ENCODE measurements around the gene SLC35D2. TPM values are rescaled to one million over a fixed set of nuclear protein-coding genes. Genes with fewer than 3 reads are reported as not detected.
"Not testable (repeated sequence)": the region's sequence is repeated elsewhere in the genome, so short reads cannot be mapped to it uniquely, and the experiment has no call there.

Gene SLC35D2
- total RNA-seq, 1 donor from 2014 or later, result 18.3 TPM

DNA sequence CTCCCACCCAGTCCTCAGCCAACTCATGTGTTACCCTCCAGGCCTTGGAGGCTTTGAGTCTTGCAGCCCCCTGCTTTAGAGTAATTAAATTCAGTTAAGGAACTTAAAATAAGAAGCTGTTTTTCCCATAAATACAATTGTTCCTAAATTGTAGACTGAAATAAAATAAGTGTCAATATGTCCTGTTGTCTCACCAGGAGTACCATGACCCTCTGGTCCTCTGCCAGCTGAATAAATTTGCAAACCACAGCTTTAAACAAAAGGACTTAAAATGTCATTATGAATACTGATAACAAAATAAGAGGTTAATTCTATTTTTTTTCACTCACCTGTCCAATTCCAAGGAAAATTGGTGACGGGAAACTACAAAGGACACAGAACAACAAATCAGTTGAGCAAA is 15.6 kb downstream of the SLC35D2 start:
- H3K27ac Mint-ChIP-seq (ENCODE audit: unreplicated experiment), result no peak overlapping the region
- peaks cover 17% of the 10 kb centered on the region for H3K36me3 Mint-ChIP-seq (ENCODE audit: unreplicated experiment)
- no peak overlapping the region for H3K4me3 Mint-ChIP-seq (ENCODE audit: unreplicated experiment)
- no peaks in the 10 kb centered on the region for H3K27me3 Mint-ChIP-seq (ENCODE audit: unreplicated experiment)
- H3K9me3 Mint-ChIP-seq (ENCODE audit: unreplicated experiment), result no peaks in the 10 kb centered on the region
- DNase-seq (ENCODE audit: extremely low spot score, unreplicated experiment), result no peak
- H3K4me1 Mint-ChIP-seq (ENCODE audit: unreplicated experiment), result no peaks in the 10 kb centered on the region
- TF ChIP-seq, protein P1, sequence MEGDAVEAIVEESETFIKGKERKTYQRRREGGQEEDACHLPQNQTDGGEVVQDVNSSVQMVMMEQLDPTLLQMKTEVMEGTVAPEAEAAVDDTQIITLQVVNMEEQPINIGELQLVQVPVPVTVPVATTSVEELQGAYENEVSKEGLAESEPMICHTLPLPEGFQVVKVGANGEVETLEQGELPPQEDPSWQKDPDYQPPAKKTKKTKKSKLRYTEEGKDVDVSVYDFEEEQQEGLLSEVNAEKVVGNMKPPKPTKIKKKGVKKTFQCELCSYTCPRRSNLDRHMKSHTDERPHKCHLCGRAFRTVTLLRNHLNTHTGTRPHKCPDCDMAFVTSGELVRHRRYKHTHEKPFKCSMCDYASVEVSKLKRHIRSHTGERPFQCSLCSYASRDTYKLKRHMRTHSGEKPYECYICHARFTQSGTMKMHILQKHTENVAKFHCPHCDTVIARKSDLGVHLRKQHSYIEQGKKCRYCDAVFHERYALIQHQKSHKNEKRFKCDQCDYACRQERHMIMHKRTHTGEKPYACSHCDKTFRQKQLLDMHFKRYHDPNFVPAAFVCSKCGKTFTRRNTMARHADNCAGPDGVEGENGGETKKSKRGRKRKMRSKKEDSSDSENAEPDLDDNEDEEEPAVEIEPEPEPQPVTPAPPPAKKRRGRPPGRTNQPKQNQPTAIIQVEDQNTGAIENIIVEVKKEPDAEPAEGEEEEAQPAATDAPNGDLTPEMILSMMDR (IDR thresholded peaks at IDR 0.05), result no peak

DNA sequence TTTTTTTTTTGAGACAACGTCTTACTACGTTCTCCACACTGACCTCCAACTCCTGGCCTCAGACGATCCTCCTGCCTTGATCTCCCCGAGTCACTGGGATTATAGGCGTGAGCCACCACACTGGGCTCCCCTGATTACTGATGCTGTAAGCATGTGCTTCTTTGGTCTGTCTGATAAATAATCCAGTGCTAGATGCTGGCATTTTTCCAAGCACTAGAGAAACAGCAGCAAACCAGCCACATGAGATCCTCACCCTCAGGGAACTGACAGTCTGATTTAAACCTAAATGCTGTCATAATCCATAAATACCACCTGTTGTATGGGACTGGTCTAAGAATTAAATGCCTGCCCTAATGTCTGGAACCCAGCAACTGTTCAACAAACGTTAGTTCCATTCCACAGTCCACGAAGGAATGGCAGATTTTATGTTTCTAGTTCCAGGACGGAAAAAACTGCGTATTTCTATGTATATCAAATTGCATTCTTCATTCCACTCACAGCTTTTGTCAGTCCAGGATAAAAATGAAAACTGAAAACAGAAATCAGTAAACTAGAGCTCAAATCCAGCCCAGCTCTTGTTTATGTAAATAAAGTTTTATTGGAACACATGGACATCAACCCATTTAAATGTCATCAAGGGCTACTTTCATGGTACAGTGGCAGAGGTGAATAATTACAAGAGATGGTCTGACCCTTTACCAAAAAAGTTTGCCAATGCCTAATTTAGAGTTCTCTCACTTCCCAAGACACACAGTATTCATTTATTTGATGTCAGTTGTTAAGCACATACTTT is 20.1 kb downstream of the SLC35D2 start:
- H3K4me3 Mint-ChIP-seq (ENCODE audit: unreplicated experiment), result no peak overlapping the region
- no peak for DNase-seq (ENCODE audit: extremely low spot score, unreplicated experiment)
- H3K4me1 Mint-ChIP-seq (ENCODE audit: unreplicated experiment), result no peaks in the 10 kb centered on the region
- H3K27me3 Mint-ChIP-seq (ENCODE audit: unreplicated experiment), result no peaks in the 10 kb centered on the region
- no peaks in the 10 kb centered on the region for H3K9me3 Mint-ChIP-seq (ENCODE audit: unreplicated experiment)
- H3K36me3 Mint-ChIP-seq (ENCODE audit: unreplicated experiment), result peaks cover 36% of the 10 kb centered on the region
- H3K27ac Mint-ChIP-seq (ENCODE audit: unreplicated experiment), result no peak overlapping the region
- TF ChIP-seq, protein P1 (IDR thresholded peaks at IDR 0.05), result no peak

DNA sequence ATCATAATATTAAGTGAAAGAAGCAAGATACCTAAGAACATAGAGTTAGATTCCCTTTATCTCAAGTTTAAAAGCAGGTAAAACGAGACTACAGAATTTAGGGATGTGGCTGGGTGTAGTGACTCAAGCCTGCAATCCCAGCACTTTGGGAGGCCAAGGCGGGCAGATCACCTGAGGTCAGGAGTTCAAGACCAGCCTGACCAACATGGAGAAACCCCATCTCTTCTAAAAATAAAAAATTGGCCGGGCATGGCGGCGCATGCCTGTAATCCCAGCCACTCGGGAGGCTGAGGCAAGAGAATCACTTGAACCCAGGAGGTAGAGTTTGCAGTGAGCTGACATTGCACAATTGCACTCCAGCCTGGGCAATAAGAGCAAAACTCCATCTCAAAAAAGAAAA is 21.4 kb downstream of the SLC35D2 start:
- not testable (repeated sequence) for H3K9me3 Mint-ChIP-seq (ENCODE audit: unreplicated experiment); H3K4me1 Mint-ChIP-seq (ENCODE audit: unreplicated experiment); H3K27me3 Mint-ChIP-seq (ENCODE audit: unreplicated experiment); H3K4me3 Mint-ChIP-seq (ENCODE audit: unreplicated experiment); H3K27ac Mint-ChIP-seq (ENCODE audit: unreplicated experiment)
- DNase-seq (ENCODE audit: extremely low spot score, unreplicated experiment), result peak; percentile 62
- H3K36me3 Mint-ChIP-seq (ENCODE audit: unreplicated experiment), result peaks cover 36% of the 10 kb centered on the region

DNA sequence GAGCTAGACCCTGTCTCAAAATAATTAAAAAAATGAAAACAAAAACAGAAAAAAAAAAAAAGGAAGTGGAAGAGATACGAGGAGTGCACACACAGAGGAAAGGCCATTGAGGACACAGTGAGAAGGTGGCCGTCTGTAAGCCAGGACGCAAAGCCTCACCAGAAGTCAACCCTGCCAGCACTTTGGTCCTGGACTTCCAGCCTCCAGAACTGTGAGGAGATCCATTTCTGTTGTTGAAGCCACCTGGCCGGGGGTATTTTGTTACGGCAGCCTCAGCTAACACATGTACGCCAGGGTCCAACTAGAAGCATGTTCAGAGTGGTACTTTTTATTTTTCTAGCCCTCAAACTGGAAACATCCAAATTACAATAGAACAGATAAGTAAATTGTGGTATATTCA is 21.8 kb downstream of the SLC35D2 start:
- no peaks in the 10 kb centered on the region for H3K9me3 Mint-ChIP-seq (ENCODE audit: unreplicated experiment)
- no peaks in the 10 kb centered on the region for H3K4me1 Mint-ChIP-seq (ENCODE audit: unreplicated experiment)
- no peak overlapping the region for H3K27ac Mint-ChIP-seq (ENCODE audit: unreplicated experiment)
- no peaks in the 10 kb centered on the region for H3K27me3 Mint-ChIP-seq (ENCODE audit: unreplicated experiment)
- peaks cover 36% of the 10 kb centered on the region for H3K36me3 Mint-ChIP-seq (ENCODE audit: unreplicated experiment)
- DNase-seq (ENCODE audit: extremely low spot score, unreplicated experiment), result peak; percentile 51
- TF ChIP-seq, protein P1 (IDR thresholded peaks at IDR 0.05), result no peak
- H3K4me3 Mint-ChIP-seq (ENCODE audit: unreplicated experiment), result no peak overlapping the region

DNA sequence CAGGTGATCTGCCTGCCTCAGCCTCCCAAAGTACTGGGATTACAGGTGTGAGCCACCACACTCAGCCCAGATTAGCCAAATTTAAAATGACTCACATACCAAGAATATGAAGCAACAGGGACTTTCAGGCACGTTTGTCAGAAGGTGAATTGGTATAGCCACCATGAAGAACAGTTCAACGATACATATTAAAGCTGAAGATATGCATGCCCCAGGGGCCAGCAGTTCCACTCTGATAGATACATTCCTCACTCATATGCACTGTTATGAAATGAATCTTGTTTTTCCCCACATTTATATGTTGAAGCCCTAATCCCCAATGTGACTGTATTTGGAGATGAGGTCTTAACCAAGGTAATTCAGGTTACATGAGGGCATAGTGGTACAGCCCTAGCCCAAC is 22.5 kb downstream of the SLC35D2 start:
- no peaks in the 10 kb centered on the region for H3K27me3 Mint-ChIP-seq (ENCODE audit: unreplicated experiment)
- DNase-seq (ENCODE audit: extremely low spot score, unreplicated experiment), result no peak
- H3K4me1 Mint-ChIP-seq (ENCODE audit: unreplicated experiment), result no peaks in the 10 kb centered on the region
- H3K27ac Mint-ChIP-seq (ENCODE audit: unreplicated experiment), result no peak overlapping the region
- no peaks in the 10 kb centered on the region for H3K9me3 Mint-ChIP-seq (ENCODE audit: unreplicated experiment)
- TF ChIP-seq, protein P1 (IDR thresholded peaks at IDR 0.05), result no peak
- peaks cover 38% of the 10 kb centered on the region for H3K36me3 Mint-ChIP-seq (ENCODE audit: unreplicated experiment)
- no peak overlapping the region for H3K4me3 Mint-ChIP-seq (ENCODE audit: unreplicated experiment)

DNA sequence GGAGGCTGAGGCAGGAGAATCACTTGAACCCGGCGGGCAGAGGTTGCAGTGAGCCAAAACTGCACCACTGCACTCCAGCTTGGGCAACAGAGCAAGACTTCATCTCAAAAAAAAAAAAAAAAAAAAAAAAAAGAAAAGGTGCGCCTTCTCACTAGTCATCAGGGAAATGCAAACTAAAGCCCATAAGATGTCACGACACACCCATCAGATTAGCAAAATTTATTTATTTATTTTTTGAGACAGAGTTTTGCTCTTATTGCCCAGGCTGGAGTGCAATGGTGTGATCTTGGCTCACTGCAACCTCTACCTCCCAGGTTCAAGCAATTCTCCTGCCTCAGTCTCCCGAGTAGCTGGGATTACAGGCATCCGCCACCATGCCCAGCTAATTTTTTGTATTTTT is 23.0 kb downstream of the SLC35D2 start:
- not testable (repeated sequence) for H3K4me3 Mint-ChIP-seq (ENCODE audit: unreplicated experiment); H3K4me1 Mint-ChIP-seq (ENCODE audit: unreplicated experiment); DNase-seq (ENCODE audit: extremely low spot score, unreplicated experiment); H3K27me3 Mint-ChIP-seq (ENCODE audit: unreplicated experiment); H3K27ac Mint-ChIP-seq (ENCODE audit: unreplicated experiment); H3K9me3 Mint-ChIP-seq (ENCODE audit: unreplicated experiment)
- H3K36me3 Mint-ChIP-seq (ENCODE audit: unreplicated experiment), result peaks cover 42% of the 10 kb centered on the region
